GM11168 (cell line): Measurements from ENCODE around the gene SLCO3A1.

Source experiments
- in situ Hi-C: fragments of 300-500 bp; cut with MboI; formaldehyde crosslinking; loops from one replicate; pipeline ENCODE4 v1.12.0; 2022; ENCODE audit warnings: low sequenced_read_pairs; ENCODE audit not compliant: unreplicated experiment

Gene SLCO3A1

GRCh38 chr15:91853511-91853947, at the start of gene SLCO3A1:
SLCO3A1 (plus strand) TSS chr15:91853708.
- in situ Hi-C loops = no loop called here

GRCh38 chr15:91807122-91807521, 46.4 kb upstream of the SLCO3A1 start:
- in situ Hi-C loops = no loop called here

DNA sequence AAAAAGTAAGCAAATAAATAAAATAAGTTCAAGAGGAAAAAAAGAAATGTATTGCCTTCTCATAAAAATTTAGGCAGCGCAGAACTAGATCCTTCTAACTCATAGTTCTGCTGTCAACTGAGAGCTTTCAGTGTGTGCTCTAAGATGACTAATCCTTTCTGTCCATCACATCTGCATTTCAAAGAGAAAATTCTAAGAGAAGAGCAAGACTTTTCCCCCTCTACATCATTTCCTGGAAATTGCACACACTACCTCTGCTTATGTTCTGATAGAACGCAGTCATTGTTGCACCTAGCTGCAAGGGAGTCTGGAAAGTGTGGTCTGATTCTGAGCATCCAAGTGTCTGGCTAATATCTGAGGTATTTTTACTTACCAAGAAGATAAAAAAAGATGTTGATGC, 39.6 kb upstream of the SLCO3A1 start:
- in situ Hi-C loops = no loop called here

DNA sequence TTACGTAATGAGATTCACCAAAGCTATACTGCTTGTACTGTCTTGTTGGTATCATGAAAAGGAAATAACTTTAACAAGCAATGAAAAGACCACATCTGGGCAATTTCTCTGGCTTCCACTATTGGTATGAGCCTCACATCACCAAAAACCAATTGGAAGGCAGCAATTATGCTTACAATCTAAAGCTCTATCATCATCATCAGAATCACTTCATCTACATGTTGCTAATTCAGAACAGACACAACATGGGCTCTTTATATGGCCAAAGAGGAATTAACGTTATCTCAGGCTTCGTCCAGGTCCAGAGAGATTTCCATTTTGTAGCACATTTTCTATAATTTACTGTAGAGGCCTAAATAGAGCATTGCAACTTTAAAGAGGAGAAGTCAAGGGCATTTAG, 36.6 kb upstream of the SLCO3A1 start:
- in situ Hi-C loops = no loop called here

- in situ Hi-C loops = no loop called here
These were observed 32.0 kb upstream of the SLCO3A1 start for GRCh38 chr15:91821458-91821857.

DNA sequence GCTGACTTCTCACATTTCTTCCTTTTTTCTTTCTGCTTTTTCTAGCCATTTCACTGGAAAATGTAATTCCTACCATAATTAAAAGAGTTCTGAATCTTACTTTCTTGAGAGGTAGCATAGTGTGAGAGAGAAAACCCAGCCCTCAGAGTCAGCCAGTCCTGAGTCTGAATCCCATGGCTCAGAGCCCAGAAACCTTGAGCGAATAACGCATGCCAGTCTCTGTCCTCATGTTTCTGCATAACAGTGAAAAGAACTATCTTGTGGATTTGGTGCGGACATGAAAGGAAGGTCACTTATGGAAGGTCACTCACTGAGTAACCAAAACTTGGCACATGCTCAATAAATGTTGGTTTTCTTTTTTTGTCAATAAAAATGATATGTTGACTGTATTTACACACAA, 29.3 kb upstream of the SLCO3A1 start:
- in situ Hi-C loops = no loop called here

DNA sequence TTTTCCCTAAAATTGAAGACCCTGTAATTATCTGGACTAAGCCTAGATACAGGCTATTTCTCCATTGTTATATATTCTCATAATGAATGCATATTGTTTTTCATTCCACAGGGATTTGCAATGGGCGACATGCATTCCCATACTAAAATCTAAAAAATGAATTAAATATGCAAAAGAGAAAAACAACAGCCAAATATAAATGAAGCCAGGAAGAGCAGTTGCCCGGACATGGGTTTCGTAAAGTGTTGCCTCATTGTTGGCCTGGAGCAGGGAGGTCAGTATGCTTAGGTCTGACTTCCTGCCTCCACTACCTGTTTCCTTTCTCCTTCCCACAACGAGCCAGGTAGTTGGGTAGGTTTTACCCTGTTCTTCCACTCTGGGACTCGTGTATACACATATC, 27.1 kb upstream of the SLCO3A1 start:
- in situ Hi-C loops = no loop called here

DNA sequence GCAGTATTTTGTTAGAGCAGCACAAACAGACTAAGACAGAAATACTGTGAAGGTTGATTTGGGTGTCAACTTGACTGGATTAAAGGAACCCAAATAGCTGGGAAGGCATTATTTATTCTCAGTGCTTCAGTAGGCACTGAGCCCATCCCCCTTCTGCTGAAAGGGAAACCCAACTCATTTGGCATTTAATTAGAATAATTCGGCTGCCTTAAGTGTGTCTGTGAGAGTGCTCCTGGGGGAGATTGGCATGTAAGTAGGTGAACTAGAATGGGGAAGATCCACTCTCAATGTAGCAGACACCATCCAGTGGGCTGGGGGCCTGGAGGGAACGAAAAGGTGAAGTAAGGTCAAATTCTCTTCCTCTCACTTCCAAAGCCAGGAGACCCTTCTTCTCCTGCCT, 20.5 kb upstream of the SLCO3A1 start:
- in situ Hi-C loops = no loop called here

DNA sequence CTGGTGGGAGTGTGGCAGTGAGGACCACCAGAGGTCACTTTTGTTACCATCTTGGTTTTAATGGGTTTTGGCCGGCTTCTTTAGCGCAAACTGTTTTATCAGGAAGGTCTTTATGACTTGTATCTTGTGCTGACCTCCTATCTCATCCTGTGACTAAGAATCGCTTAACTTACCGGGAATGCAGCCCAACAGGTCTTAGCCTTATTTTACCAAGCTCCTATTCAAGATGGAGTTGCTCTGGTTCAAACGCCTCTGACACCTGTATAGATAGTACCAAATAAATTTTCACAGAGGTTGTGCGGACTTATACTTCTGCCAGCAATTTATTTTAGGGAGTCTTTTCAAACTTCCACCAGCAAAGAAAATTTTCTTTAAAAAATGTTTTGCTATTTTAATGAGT, 13.6 kb upstream of the SLCO3A1 start:
- in situ Hi-C loops = no loop called here

DNA sequence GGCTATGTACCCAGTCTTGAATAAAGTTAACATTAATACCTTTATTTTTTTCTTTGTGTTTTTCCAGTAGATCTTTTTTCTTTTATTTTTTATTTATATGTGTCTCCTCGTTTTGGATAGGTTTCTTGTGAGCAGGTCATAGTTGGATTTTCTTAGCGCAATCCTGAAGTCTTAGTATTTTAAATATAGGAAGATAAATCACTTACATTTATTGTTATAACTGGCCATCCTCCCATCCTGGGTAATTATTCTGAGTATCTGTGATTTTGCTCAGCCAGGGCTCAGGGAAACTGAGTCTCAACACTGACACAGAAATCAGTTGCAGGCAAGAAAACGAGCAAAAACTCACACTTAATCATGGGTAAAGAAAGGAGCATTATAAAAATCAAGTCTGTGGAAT, 11.6 kb upstream of the SLCO3A1 start:
- in situ Hi-C loops = no loop called here

GRCh38 chr15:91844341-91844740, 9.2 kb upstream of the SLCO3A1 start:
- in situ Hi-C loops = no loop called here

DNA sequence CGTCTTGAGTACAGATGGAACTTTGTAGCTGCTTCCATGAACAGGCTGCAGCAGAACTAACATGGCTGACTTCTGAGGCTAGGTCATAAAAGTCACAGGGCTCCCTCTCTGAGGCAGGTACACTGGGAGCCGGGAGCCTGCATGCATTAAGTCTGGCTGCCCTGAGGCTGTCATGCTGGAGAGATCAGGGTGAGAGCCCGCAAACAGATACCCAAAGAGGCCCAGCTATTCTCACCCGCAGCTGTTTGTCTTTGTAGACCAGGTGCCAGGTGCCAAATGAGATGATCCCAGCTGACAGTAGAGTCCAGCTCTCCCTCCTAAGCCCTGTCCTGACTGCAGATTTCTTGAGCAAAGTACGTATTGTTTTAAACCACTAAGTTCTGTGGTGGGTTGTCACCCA, 8.6 kb upstream of the SLCO3A1 start:
- in situ Hi-C loops = no loop called here

DNA sequence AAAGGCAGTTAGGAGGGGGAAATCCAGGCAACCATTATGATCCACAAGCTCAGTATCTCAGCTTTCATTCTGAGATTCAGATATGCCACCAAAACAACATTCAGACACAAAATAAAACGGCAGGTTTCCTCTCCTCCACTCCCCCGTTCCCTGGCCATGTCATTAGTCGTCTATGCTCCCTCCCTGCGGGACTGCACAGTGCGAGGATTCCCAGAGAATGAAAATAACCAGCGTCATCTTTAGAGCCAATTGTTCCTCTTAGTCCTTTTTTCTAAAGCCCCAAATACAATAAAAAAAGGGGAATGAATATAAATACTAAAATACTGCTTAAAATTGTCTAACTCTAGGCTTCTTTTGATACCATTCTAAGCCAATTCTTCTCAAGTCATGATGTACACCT, 7.8 kb upstream of the SLCO3A1 start:
- in situ Hi-C loops = no loop called here

- in situ Hi-C loops = no loop called here
These were observed 4.3 kb upstream of the SLCO3A1 start for GRCh38 chr15:91849180-91849579.

DNA sequence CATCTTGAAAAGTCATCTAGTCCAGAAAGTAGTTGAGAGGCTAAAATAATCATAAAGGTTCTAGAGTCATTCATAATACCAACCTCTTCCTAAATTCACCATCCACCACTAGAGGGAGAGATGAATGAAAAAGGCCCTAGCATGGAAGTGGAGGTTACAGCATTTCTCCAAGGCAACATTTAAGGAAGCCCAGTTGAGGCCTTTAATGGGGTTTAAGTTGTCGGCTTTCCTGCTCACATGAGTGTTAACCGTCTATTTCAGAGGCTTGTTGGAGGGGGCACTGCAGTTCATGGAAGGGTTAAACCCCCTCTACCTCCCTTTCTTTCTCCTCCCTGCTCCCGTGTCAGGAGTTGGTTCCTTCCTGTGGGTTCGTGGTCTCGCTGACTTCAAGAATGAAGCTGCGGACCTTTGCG, 3.8 kb upstream of the SLCO3A1 start:
- in situ Hi-C loops = no loop called here

DNA sequence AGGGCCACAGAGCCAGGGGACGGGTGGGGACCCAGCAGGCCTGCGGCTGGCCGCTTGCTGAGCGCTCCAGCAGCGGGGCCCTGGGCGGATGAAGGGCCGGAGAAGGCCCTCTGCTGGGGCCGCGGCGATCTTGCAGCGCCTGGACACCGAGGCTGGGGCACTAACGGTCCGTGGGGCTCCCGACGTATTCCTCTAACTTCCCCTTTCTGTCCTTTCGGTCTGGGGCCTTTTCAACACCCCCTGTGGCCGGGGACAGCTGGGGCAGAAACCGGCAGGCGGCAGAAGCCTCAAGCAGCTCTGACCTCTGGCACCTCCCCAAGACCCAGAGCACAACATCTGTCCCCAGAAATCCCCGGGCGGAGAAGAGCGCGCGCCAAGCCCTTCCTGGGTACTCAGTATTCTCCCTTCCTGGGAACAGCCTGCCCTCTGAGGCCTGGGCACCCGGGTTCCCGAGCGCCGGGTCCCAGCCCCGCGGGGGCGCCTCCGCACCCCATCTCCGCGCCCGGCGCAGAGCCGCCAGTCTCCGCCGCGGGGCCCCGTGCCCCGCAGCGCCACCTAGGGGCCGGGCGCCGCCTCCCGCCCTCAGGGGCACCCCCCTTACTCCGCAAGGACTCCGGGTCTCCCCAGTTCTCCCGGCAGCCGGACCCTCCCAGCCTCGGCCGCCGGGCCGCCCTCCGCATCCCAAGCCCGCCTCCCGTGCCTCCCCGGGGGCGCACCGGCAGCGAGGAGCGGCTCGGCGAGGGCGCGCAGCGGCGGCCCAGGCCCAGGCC, 582 bp upstream of the SLCO3A1 start:
- in situ Hi-C loops = no loop called here

DNA sequence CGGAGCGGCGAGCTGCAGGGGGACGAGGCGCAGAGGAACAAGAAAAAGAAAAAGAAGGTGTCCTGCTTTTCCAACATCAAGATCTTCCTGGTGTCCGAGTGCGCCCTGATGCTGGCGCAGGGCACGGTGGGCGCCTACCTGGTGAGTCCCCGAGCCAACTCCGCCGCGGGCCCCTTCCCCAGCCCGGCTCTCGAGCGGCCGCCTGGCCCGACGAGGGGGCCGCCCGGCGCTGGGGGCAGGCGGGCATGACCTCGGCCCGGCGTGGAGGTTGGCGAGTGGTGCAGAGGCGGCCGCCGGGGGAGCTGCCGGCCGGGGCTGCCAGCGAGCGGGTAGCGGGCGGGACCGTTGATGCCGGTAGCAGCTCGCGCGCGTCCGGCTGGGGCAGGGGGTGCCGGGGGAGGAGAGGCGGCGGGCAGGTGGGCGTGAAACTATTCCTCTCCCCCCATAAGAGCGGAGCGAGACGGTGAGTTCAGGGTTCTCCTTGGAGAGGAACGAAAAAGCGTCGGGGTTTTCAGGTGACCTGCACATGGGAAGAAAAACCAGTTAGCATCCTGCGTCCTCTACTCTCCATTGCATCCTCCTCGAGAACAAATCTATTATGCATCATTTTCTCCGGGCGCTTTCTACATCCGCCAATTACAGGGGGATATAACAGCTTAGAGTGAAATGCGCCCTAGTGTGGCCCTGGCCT, 585 bp downstream of the SLCO3A1 start:
- in situ Hi-C loops = no loop called here

GRCh38 chr15:91854639-91854990, 1.1 kb downstream of the SLCO3A1 start:
- in situ Hi-C loops = no loop called here

DNA sequence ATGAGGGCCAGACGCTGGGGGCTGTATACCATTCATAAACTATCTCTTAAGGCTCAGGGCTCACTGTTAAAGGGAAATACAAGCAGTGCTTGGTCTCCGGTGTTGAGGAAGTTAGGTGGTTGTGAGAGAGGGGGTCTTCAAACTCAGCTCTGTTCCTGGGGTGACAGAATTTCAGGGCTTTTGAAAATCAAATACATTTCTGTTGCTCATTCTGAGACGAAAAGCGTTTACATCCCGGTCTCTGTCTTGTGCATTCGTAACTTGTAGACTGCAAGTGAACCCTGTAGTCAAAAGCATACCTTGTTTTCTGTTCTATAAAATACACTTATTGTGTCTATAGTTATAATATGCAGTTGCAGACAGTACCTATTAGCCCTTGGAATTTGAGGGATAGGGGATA, 1.7 kb downstream of the SLCO3A1 start:
- in situ Hi-C loops = no loop called here

GRCh38 chr15:91855684-91856489, 2.4 kb downstream of the SLCO3A1 start:
- in situ Hi-C loops = no loop called here

DNA sequence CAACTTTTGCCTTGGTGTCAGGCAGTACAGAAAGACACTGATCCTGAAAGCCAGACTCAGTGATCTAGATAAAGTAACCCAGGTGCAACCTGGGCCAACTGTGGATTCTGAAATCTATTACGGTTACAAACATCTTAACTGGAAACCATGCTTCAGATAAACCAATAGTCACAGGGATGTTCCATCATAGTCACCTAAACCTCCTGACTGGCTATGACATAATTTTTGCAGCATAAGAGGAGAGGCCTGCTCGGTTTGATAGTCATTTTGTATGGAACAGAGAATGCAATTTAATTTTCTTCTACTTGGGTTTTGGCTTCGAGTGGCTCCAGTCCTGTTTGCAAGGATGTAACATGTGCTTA, 3.7 kb downstream of the SLCO3A1 start:
- in situ Hi-C loops = no loop called here
